ENCODE data around the gene CCDC7. TPM values are rescaled to one million over a fixed set of nuclear protein-coding genes. Genes with fewer than 3 reads are reported as not detected.

The CCDC7 gene
- total RNA-seq, 1 donor from 2014 or later = 2.3 TPM

GRCh38 chr10:32408690-32409089 is 37.2 kb upstream of the CCDC7 start:
- Histone ChIP-seq H3K4me2 (ENCODE audit: low read length) (no peak overlapping the region), H3K79me2 (ENCODE audit: insufficient read depth, low read length) (no peaks in the 10 kb centered on the region), H3K4me3 (ENCODE audit: insufficient read depth, low read depth, low read length) (no peak overlapping the region), H3K27me3 (ENCODE audit: insufficient read depth, low read length) (no peaks in the 10 kb centered on the region), H2AFZ (ENCODE audit: low read depth, low read length) (no peak overlapping the region), H4K20me1 (ENCODE audit: insufficient read depth, low read length) (no peaks in the 10 kb centered on the region), H3K4me1 (ENCODE audit: insufficient read depth, low read length) (peaks cover 12% of the 10 kb centered on the region), H3K9ac (ENCODE audit: low read length) (no peak overlapping the region), H3K27ac (ENCODE audit: low read depth, low read length) (no peak overlapping the region), H3K9me3 (ENCODE audit: insufficient read depth, low read depth, low read length) (no peaks in the 10 kb centered on the region), H3K36me3 (ENCODE audit: insufficient read depth, low read length) (no peaks in the 10 kb centered on the region)
- Mint-ChIP-seq H3K36me3 (ENCODE audit: low read depth, unreplicated experiment) (peaks cover 2% of the 10 kb centered on the region), H3K4me1 (ENCODE audit: low read depth, unreplicated experiment) (peaks cover 14% of the 10 kb centered on the region), H3K4me3 (ENCODE audit: unreplicated experiment) (no peak overlapping the region), H3K27ac (ENCODE audit: unreplicated experiment) (no peak overlapping the region), H3K27me3 (ENCODE audit: low read depth, unreplicated experiment) (no peaks in the 10 kb centered on the region), H3K9me3 (ENCODE audit: unreplicated experiment) (no peaks in the 10 kb centered on the region)
- TF ChIP-seq, protein P1, sequence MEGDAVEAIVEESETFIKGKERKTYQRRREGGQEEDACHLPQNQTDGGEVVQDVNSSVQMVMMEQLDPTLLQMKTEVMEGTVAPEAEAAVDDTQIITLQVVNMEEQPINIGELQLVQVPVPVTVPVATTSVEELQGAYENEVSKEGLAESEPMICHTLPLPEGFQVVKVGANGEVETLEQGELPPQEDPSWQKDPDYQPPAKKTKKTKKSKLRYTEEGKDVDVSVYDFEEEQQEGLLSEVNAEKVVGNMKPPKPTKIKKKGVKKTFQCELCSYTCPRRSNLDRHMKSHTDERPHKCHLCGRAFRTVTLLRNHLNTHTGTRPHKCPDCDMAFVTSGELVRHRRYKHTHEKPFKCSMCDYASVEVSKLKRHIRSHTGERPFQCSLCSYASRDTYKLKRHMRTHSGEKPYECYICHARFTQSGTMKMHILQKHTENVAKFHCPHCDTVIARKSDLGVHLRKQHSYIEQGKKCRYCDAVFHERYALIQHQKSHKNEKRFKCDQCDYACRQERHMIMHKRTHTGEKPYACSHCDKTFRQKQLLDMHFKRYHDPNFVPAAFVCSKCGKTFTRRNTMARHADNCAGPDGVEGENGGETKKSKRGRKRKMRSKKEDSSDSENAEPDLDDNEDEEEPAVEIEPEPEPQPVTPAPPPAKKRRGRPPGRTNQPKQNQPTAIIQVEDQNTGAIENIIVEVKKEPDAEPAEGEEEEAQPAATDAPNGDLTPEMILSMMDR (IDR thresholded peaks at IDR 0.05; ENCODE audit: insufficient read depth, low read depth, low read length) = no peak
- TF ChIP-seq EZH2 (IDR thresholded peaks at IDR 0.05; ENCODE audit: insufficient read depth, low read length) = no peak
- FAIRE-seq (no peak), DNase-seq (ENCODE audit: low read depth) (no peak)

- H3K27me3 ChIP-seq (ENCODE audit: insufficient read depth, low read length) = no peaks in the 10 kb centered on the region
- no peak overlapping the region for H3K4me3 Mint-ChIP-seq (ENCODE audit: unreplicated experiment)
- H3K4me2 ChIP-seq (ENCODE audit: low read length) = no peak overlapping the region
- no peaks in the 10 kb centered on the region for H3K36me3 ChIP-seq (ENCODE audit: insufficient read depth, low read length)
- H3K4me1 Mint-ChIP-seq (ENCODE audit: low read depth, unreplicated experiment) = peaks cover 20% of the 10 kb centered on the region
- no peaks in the 10 kb centered on the region for H3K9me3 Mint-ChIP-seq (ENCODE audit: unreplicated experiment)
- peaks cover 2% of the 10 kb centered on the region for H3K36me3 Mint-ChIP-seq (ENCODE audit: low read depth, unreplicated experiment)
- H3K9me3 ChIP-seq (ENCODE audit: insufficient read depth, low read depth, low read length) = no peaks in the 10 kb centered on the region
- H4K20me1 ChIP-seq (ENCODE audit: insufficient read depth, low read length) = no peaks in the 10 kb centered on the region
- FAIRE-seq (no peak), DNase-seq (ENCODE audit: low read depth) (no peak)
- no peak overlapping the region for H3K4me3 ChIP-seq (ENCODE audit: insufficient read depth, low read depth, low read length)
- H3K9ac ChIP-seq (ENCODE audit: low read length) = no peak overlapping the region
- no peak overlapping the region for H2AFZ ChIP-seq (ENCODE audit: low read depth, low read length)
- H3K27me3 Mint-ChIP-seq (ENCODE audit: low read depth, unreplicated experiment) = no peaks in the 10 kb centered on the region
- peaks cover 15% of the 10 kb centered on the region for H3K4me1 ChIP-seq (ENCODE audit: insufficient read depth, low read length)
- H3K27ac ChIP-seq (ENCODE audit: low read depth, low read length) = no peak overlapping the region
- H3K27ac Mint-ChIP-seq (ENCODE audit: unreplicated experiment) = peak overlapping the region; percentile 64
- no peaks in the 10 kb centered on the region for H3K79me2 ChIP-seq (ENCODE audit: insufficient read depth, low read length)
- TF ChIP-seq, protein P1 (IDR thresholded peaks at IDR 0.05; ENCODE audit: insufficient read depth, low read depth, low read length) = no peak
- TF ChIP-seq EZH2 (IDR thresholded peaks at IDR 0.05; ENCODE audit: insufficient read depth, low read length) = no peak
Measured at GRCh38 chr10:32409741-32410140, 36.2 kb upstream of the CCDC7 start.

GRCh38 chr10:32410569-32410968 is 35.4 kb upstream of the CCDC7 start:
- Histone ChIP-seq H3K4me1 (ENCODE audit: insufficient read depth, low read length) (peaks cover 15% of the 10 kb centered on the region), H3K4me3 (ENCODE audit: insufficient read depth, low read depth, low read length) (no peak overlapping the region), H3K36me3 (ENCODE audit: insufficient read depth, low read length) (no peaks in the 10 kb centered on the region), H2AFZ (ENCODE audit: low read depth, low read length) (no peak overlapping the region), H3K9ac (ENCODE audit: low read length) (no peak overlapping the region), H3K79me2 (ENCODE audit: insufficient read depth, low read length) (no peaks in the 10 kb centered on the region), H3K4me2 (ENCODE audit: low read length) (no peak overlapping the region), H3K27ac (ENCODE audit: low read depth, low read length) (no peak overlapping the region), H3K9me3 (ENCODE audit: insufficient read depth, low read depth, low read length) (no peaks in the 10 kb centered on the region), H3K27me3 (ENCODE audit: insufficient read depth, low read length) (no peaks in the 10 kb centered on the region), H4K20me1 (ENCODE audit: insufficient read depth, low read length) (no peaks in the 10 kb centered on the region)
- peak overlapping the region; percentile 2 for H3K27ac Mint-ChIP-seq (ENCODE audit: unreplicated experiment)
- H3K4me3 Mint-ChIP-seq (ENCODE audit: unreplicated experiment) = no peak overlapping the region
- peaks cover 2% of the 10 kb centered on the region for H3K36me3 Mint-ChIP-seq (ENCODE audit: low read depth, unreplicated experiment)
- TF ChIP-seq, protein P1 (IDR thresholded peaks at IDR 0.05; ENCODE audit: insufficient read depth, low read depth, low read length) = no peak
- TF ChIP-seq EZH2 (IDR thresholded peaks at IDR 0.05; ENCODE audit: insufficient read depth, low read length) = no peak
- H3K4me1 Mint-ChIP-seq (ENCODE audit: low read depth, unreplicated experiment) = peaks cover 20% of the 10 kb centered on the region
- FAIRE-seq (no peak), DNase-seq (ENCODE audit: low read depth) (no peak)
- no peaks in the 10 kb centered on the region for H3K27me3 Mint-ChIP-seq (ENCODE audit: low read depth, unreplicated experiment)
- no peaks in the 10 kb centered on the region for H3K9me3 Mint-ChIP-seq (ENCODE audit: unreplicated experiment)
